Fibroblast of mammary gland (primary cell): ENCODE results near the gene WIPI1.

Source experiments
- DNase-seq: peaks from one replicate; pipeline ENCODE4 v3.0.0-alpha.2; 2010; ENCODE audit warnings: low read depth
- H3K4me3 ChIP-seq: 2 replicates; pipeline ENCODE4 v1.5.1; 2011; ENCODE audit warnings: low read depth, mild to moderate bottlenecking, low read length, moderate library complexity; ENCODE audit not compliant: control insufficient read depth
- CTCF ChIP-seq: conservative IDR thresholded peaks from 2 replicates; pipeline ENCODE4 v1.5.1; 2011; ENCODE audit warnings: low read depth, low read length, inconsistent platforms; ENCODE audit not compliant: control insufficient read depth, insufficient read depth

Gene WIPI1

GRCh38 chr17:68457168-68457538 is at the start of gene WIPI1:
TSS of gene WIPI1 (minus strand) at chr17:68457496. CDS start at chr17:68457421, 75 bp downstream.
- peak within 1 kb of the TSS; percentile 65 for H3K4me3 ChIP-seq
- no peak for DNase-seq
- TF ChIP-seq CTCF = no peak

GRCh38 chr17:68505951-68506350 is 48.7 kb upstream of the WIPI1 start:
- no peak for TF ChIP-seq CTCF
- H3K4me3 ChIP-seq = no peak overlapping the region
- no peak for DNase-seq

GRCh38 chr17:68501074-68501473 is 43.8 kb upstream of the WIPI1 start:
- H3K4me3 ChIP-seq = no peak overlapping the region
- no peak for TF ChIP-seq CTCF
- DNase-seq = no peak

- no peak overlapping the region for H3K4me3 ChIP-seq
- no peak for TF ChIP-seq CTCF
Observed at GRCh38 chr17:68499587-68499986, 42.3 kb upstream of the WIPI1 start.

GRCh38 chr17:68498479-68499326 is 41.4 kb upstream of the WIPI1 start:
- peak; percentile 15 for DNase-seq
- no peak overlapping the region for H3K4me3 ChIP-seq
- no peak for TF ChIP-seq CTCF

More at GRCh38 chr17:68499587-68499986, 42.3 kb upstream of the WIPI1 start:
- DNase-seq = no peak

GRCh38 chr17:68497885-68498319 is 40.6 kb upstream of the WIPI1 start:
- DNase-seq = no peak
- no peak overlapping the region for H3K4me3 ChIP-seq
- no peak for TF ChIP-seq CTCF
